ENCODE data around the gene CEP131. TPM values are rescaled to one million over a fixed set of nuclear protein-coding genes. Genes with fewer than 3 reads are reported as not detected.

Gene CEP131
- total and polyA plus RNA-seq, 2 of the 4 experiments (the other 2 are of a cell fraction) = 4.8 to 9.6 TPM

- Histone ChIP-seq H3K27me3 (ENCODE audit: control insufficient read depth, insufficient read depth, low read length) (peaks cover 6% of the 10 kb centered on the region; the same call in 1 of the 2 replicates), H3K36me3 (ENCODE audit: control insufficient read depth, insufficient read depth, low read length) (no peaks in the 10 kb centered on the region), H2BK20ac (ENCODE audit: low read depth, low read length) (no peak overlapping the region), H3K27ac (ENCODE audit: insufficient read depth, low read length) (no peak overlapping the region), H3K79me1 (ENCODE audit: low read depth in 1 of 2, low read length in 2 of 2) (no peaks in the 10 kb centered on the region), H4K20me1 (ENCODE audit: insufficient read depth, low read length) (no peaks in the 10 kb centered on the region), H2BK15ac (ENCODE audit: low read depth, low read length) (no peak overlapping the region), H2AK5ac (ENCODE audit: low read depth, low read length) (no peak overlapping the region), H2BK120ac (ENCODE audit: low read depth, low read length) (no peak overlapping the region), H2AFZ (replicated peaks; ENCODE audit: low read length, poor library complexity) (no peak overlapping the region), H4K5ac (ENCODE audit: low read depth, low read length) (no peak overlapping the region), H3K4me3 (ENCODE audit: insufficient read depth, low read depth, low read length) (no peak overlapping the region), H2BK5ac (ENCODE audit: low read depth, low read length, poor library complexity, severe bottlenecking) (no peak overlapping the region), H4K8ac (ENCODE audit: low read depth in 2 of 2, low read length in 2 of 2) (no peak overlapping the region), H3K4ac (ENCODE audit: low read depth, low read length) (no peak overlapping the region), H3K14ac (replicated peaks; ENCODE audit: low read depth, low read length) (no peak overlapping the region), H2AK9ac (replicated peaks; ENCODE audit: low read depth, low read length, poor library complexity) (no peak overlapping the region), H3K23ac (ENCODE audit: low read depth, low read length) (no peak overlapping the region), H3K9me3 (ENCODE audit: control insufficient read depth, insufficient read depth, low read length) (no peaks in the 10 kb centered on the region), H3K9ac (ENCODE audit: low read depth, low read length) (no peak overlapping the region), H4K91ac (ENCODE audit: insufficient read depth, low read depth, low read length) (no peak overlapping the region), H3K4me2 (ENCODE audit: low read depth, low read length) (no peak overlapping the region), H3K9me1 (ENCODE audit: insufficient read depth, low read length) (no peaks in the 10 kb centered on the region), H3K18ac (ENCODE audit: low read depth, low read length) (no peak overlapping the region), H3K4me1 (ENCODE audit: control insufficient read depth, insufficient read depth, low read length) (no peaks in the 10 kb centered on the region), H3K56ac (ENCODE audit: extremely low read depth, insufficient read depth, low read length) (no peak overlapping the region)
- 79% methylated on average over 8 of the region's 19 CpGs; no CpG with 5 or more reads in 1 of the 2 experiments for WGBS, 2 experiments (ENCODE audit: extremely low coverage in 2 of 2, insufficient read length in 1 of 2)
- DNase-seq = no peak
- CTCF ChIA-PET = no interaction called here
- intact Hi-C loops (cut with micrococcal nuclease) = no loop called here
- ATAC-seq (ENCODE audit: low read depth) = no peak
- POLR2A ChIA-PET (ENCODE audit: unreplicated experiment) = no interaction called here
- in situ Hi-C loops (cut with MboI; ENCODE audit: low sequenced_read_pairs) = no loop called here
- dilution Hi-C loops (cut with HindIII; ENCODE audit: low sequenced_read_pairs, unreplicated experiment) = no loop called here
- no TSS peak for BruUV-seq (replicated peaks)
- TF ChIP-seq RFX5 (IDR thresholded peaks at IDR 0.05; ENCODE audit: low read depth, low read length) (no peak), BHLHE40 (IDR thresholded peaks at IDR 0.05; ENCODE audit: low read depth, low read length) (no peak), NFE2L2 (IDR thresholded peaks at IDR 0.05; ENCODE audit: low read depth, low read length) (no peak), MAZ (IDR thresholded peaks at IDR 0.05; ENCODE audit: borderline replicate concordance, low read depth, low read length) (no peak), POLR2A (IDR thresholded peaks at IDR 0.05; ENCODE audit: low read depth, low read length) (no peak), CHD1 (IDR thresholded peaks at IDR 0.05; ENCODE audit: low read depth, low read length) (no peak), RAD21 (IDR thresholded peaks at IDR 0.05; ENCODE audit: low read length) (no peak), RCOR1 (IDR thresholded peaks at IDR 0.05; ENCODE audit: insufficient replicate concordance, low read length) (no peak), MXI1 (IDR thresholded peaks at IDR 0.05; ENCODE audit: borderline replicate concordance, low read depth, low read length) (no peak), USF2 (IDR thresholded peaks at IDR 0.05; ENCODE audit: low read depth, low read length) (no peak), CEBPB (IDR thresholded peaks at IDR 0.05; ENCODE audit: low read depth, low read length) (no peak), CTCF (conservative IDR thresholded peaks at IDR 0.05; ENCODE audit: low read depth, low read length) (no peak), ELK1 (IDR thresholded peaks at IDR 0.05; ENCODE audit: borderline replicate concordance, low read depth, low read length) (no peak)
Observed at GRCh38 chr17:81181811-81182185, 41.0 kb downstream of the CEP131 start.

All from IMR-90 (cell line).